ENCODE results near the gene AJAP1.

- TF ChIP-seq EZH2 (IDR thresholded peaks at IDR 0.05), result no peak
- TF ChIP-seq, protein P1, sequence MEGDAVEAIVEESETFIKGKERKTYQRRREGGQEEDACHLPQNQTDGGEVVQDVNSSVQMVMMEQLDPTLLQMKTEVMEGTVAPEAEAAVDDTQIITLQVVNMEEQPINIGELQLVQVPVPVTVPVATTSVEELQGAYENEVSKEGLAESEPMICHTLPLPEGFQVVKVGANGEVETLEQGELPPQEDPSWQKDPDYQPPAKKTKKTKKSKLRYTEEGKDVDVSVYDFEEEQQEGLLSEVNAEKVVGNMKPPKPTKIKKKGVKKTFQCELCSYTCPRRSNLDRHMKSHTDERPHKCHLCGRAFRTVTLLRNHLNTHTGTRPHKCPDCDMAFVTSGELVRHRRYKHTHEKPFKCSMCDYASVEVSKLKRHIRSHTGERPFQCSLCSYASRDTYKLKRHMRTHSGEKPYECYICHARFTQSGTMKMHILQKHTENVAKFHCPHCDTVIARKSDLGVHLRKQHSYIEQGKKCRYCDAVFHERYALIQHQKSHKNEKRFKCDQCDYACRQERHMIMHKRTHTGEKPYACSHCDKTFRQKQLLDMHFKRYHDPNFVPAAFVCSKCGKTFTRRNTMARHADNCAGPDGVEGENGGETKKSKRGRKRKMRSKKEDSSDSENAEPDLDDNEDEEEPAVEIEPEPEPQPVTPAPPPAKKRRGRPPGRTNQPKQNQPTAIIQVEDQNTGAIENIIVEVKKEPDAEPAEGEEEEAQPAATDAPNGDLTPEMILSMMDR (IDR thresholded peaks at IDR 0.05 in 2 of 3, conservative IDR thresholded peaks at IDR 0.05 in 1 of 3; ENCODE audit: borderline replicate concordance in 1 of 3, insufficient read depth in 1 of 3, low read depth in 2 of 3, low read length in 2 of 3), result no peak
- no peak for TF ChIP-seq POLR2A (IDR thresholded peaks at IDR 0.05; ENCODE audit: borderline replicate concordance, extremely low read depth, insufficient read depth, insufficient read length)
- TF ChIP-seq REST (IDR thresholded peaks at IDR 0.05; ENCODE audit: low read depth), result no peak
- TF ChIP-seq, protein P2, sequence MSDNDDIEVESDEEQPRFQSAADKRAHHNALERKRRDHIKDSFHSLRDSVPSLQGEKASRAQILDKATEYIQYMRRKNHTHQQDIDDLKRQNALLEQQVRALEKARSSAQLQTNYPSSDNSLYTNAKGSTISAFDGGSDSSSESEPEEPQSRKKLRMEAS (IDR thresholded peaks at IDR 0.05), result no peak
- TF ChIP-seq POLR2AphosphoS5 (IDR thresholded peaks at IDR 0.05; ENCODE audit: low read depth, low read length), result no peak
- TF ChIP-seq RAD21 (IDR thresholded peaks at IDR 0.05; ENCODE audit: low read depth), result no peak
Observed at GRCh38 chr1:4653796-4654725, at the start of gene AJAP1.

Data from HCT116 (cell line).